SU-DHL-6 (cell line): ENCODE results near the gene TNPO2.

Experiments used
- H2AFZ ChIP-seq: fragments of 200-600 bp; sonication (generic); 2 replicates; pipeline ENCODE4 v1.6.1; 2014; ENCODE audit warnings: low read depth, mild to moderate bottlenecking, moderate library complexity, mixed read lengths, antibody characterized with exemption, low read length; ENCODE audit not compliant: severe bottlenecking
- H3F3A ChIP-seq: fragments of 200-600 bp; shearing (Covaris generic); 2 replicates; pipeline ENCODE4 v1.6.0; 2016; ENCODE audit warnings: antibody characterized with exemption, mild to moderate bottlenecking; ENCODE audit not compliant: insufficient read depth
- H3K27ac ChIP-seq: fragments of 200-600 bp; sonication (generic); 2 replicates; pipeline ENCODE4 v1.5.1; 2016; ENCODE audit warnings: low read depth, mild to moderate bottlenecking, low read length, moderate library complexity, mixed read lengths
- H3K27me3 ChIP-seq: fragments of 200-600 bp; sonication (generic), shearing (Covaris generic); 2 replicates; pipeline ENCODE4 v1.6.0; 2014; ENCODE audit warnings: mild to moderate bottlenecking, low read length
- H3K36me3 ChIP-seq: fragments of 200-600 bp; sonication (generic); 2 replicates; pipeline ENCODE4 v1.6.1; 2014; ENCODE audit warnings: mild to moderate bottlenecking, low read length, mixed read lengths
- H3K4me2 ChIP-seq: fragments of 300-600, 200-600 bp; shearing (Covaris generic), sonication (generic); 2 replicates; pipeline ENCODE4 v1.6.0; 2014; ENCODE audit warnings: low read length, low read depth, mild to moderate bottlenecking; ENCODE audit not compliant: poor library complexity, severe bottlenecking
- H3K4me3 ChIP-seq: fragments of 200-600 bp; sonication (generic); 2 replicates; pipeline ENCODE4 v1.5.1; 2014; ENCODE audit warnings: antibody characterized with exemption, low read length, mild to moderate bottlenecking, mixed read lengths; ENCODE audit not compliant: insufficient read depth, poor library complexity, severe bottlenecking
- H3K79me2 ChIP-seq: fragments of 200-600 bp; sonication (generic); 2 replicates; pipeline ENCODE4 v1.6.1; 2014; ENCODE audit warnings: mild to moderate bottlenecking, low read length, moderate library complexity; ENCODE audit not compliant: insufficient read depth
- H3K9ac ChIP-seq: fragments of 200-600 bp; sonication (generic); 2 replicates; pipeline ENCODE4 v1.7.0; 2014; ENCODE audit warnings: mild to moderate bottlenecking, low read length
- H3K9me2 ChIP-seq: fragments of 200-600 bp; sonication (generic); replicated peaks from 2 replicates; pipeline ENCODE4 v1.6.1; 2014; ENCODE audit warnings: low read length; ENCODE audit not compliant: insufficient read depth
- H3K9me3 ChIP-seq: fragments of 200-600 bp; sonication (generic); 2 replicates; pipeline ENCODE4 v1.6.1; 2014; ENCODE audit warnings: low read length, mixed read lengths; ENCODE audit not compliant: insufficient read depth
- H4K20me1 ChIP-seq: fragments of 200-600 bp; sonication (generic); 2 replicates; pipeline ENCODE4 v1.6.1; 2014; ENCODE audit warnings: low read depth, mild to moderate bottlenecking, antibody characterized with exemption, low read length, moderate library complexity, mixed read lengths
- EZH2phosphoT487 ChIP-seq: fragments of 200-600 bp; sonication (generic), shearing (Covaris generic); conservative IDR thresholded peaks from 2 replicates; pipeline ENCODE4 v1.6.1; 2018; ENCODE audit warnings: mild to moderate bottlenecking, antibody characterized with exemption, low read length, moderate library complexity, mixed read lengths
- TF ChIP-seq, protein P1 (sequence below): fragments of 200-600 bp; sonication (generic); IDR thresholded peaks from one replicate; pipeline ENCODE4 v1.5.1; 2017; ENCODE audit warnings: antibody characterized with exemption, mild to moderate bottlenecking, low read length, moderate library complexity; ENCODE audit not compliant: insufficient read depth, poor library complexity, severe bottlenecking

Gene TNPO2

DNA sequence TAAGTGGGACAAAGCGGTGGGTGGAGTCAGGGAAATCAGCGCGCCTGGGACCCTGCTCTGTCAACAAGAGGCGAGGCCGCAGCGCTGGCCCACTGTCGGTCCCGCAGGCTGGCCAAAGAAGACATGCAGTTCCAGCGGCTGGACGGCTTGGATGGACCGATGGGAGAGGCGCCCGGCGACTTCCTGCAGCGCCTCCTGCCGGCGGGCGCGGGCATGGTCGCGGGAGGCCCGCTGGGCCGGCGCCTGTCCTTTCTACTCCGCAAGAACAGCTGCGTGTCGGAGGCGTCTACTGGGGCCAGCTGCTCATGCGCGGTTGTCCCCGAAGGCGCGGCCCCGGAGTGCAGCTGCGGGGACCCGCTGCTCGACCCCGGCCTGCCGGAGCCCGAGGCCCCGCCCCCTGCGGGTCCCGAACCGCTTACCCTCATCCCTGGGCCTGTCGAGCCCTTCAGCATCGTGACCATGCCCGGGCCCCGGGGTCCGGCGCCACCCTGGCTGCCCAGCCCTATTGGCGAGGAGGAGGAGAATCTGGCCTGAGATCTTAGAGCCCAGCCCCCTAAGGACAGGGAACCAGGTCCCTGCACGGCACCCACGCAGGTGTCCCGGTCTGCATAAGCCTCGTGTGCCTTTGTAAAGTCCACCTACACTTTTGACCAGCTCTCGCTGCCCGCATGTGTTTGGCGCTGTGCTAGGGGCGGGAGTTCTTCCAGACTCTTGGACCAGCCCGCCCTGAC lies 34.0 kb upstream of the TNPO2 start:
- Histone ChIP-seq H3K4me2 (peak overlapping the region; percentile 29), H3K9me2 (no peaks in the 10 kb centered on the region), H3K79me2 (no peaks in the 10 kb centered on the region), H3K4me3 (no peak overlapping the region), H2AFZ (no peak overlapping the region), H3K27me3 (no peaks in the 10 kb centered on the region), H3K36me3 (no peaks in the 10 kb centered on the region), H3K9me3 (no peaks in the 10 kb centered on the region), H3K9ac (no peak overlapping the region), H3K27ac (no peak overlapping the region), H4K20me1 (no peaks in the 10 kb centered on the region), H3F3A (no peaks in the 10 kb centered on the region)
- TF ChIP-seq, protein P1, sequence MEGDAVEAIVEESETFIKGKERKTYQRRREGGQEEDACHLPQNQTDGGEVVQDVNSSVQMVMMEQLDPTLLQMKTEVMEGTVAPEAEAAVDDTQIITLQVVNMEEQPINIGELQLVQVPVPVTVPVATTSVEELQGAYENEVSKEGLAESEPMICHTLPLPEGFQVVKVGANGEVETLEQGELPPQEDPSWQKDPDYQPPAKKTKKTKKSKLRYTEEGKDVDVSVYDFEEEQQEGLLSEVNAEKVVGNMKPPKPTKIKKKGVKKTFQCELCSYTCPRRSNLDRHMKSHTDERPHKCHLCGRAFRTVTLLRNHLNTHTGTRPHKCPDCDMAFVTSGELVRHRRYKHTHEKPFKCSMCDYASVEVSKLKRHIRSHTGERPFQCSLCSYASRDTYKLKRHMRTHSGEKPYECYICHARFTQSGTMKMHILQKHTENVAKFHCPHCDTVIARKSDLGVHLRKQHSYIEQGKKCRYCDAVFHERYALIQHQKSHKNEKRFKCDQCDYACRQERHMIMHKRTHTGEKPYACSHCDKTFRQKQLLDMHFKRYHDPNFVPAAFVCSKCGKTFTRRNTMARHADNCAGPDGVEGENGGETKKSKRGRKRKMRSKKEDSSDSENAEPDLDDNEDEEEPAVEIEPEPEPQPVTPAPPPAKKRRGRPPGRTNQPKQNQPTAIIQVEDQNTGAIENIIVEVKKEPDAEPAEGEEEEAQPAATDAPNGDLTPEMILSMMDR = peak; percentile 87
- TF ChIP-seq EZH2phosphoT487 = no peak

DNA sequence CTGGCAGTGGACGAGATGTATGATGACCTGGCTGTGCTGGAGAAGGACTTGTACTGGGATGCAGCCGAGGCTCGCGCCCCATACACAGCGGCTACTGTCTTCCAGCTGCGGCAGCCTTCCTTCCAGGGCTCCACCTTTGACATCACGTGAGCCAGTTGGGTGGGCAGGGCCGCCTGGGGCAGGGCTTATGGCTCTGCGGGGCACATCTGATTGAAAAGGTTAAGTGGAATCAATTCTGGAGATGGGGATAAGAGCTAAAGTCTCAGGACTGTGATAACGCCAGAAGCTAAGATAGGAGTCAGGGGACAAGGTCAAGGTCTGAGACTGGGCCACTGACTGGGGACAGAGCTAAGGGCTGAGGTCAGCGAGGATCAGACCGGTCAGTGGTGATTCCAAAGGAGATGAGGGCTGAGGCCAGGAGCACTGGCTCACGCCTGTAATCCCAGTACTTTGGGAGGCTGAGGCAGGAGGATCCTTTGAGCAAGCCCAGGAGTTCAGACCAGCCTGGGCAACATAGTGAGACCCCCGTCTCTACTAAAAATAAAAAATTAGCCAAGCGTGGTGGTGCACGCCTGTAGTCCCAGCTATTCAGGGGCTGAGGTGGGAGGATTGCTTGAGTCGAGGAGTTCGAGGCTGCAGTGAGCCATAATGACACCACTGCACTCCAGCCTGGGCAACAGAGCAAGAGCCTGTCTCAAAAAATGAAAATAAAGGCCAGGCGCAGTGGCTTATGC lies 32.6 kb upstream of the TNPO2 start:
- no peaks in the 10 kb centered on the region for H3K27me3 ChIP-seq
- no peak overlapping the region for H3K4me3 ChIP-seq
- TF ChIP-seq, protein P1 = no peak
- TF ChIP-seq EZH2phosphoT487 = no peak
- H3K36me3 ChIP-seq = no peaks in the 10 kb centered on the region
- no peak overlapping the region for H3K9ac ChIP-seq
- H3K79me2 ChIP-seq = no peaks in the 10 kb centered on the region
- no peaks in the 10 kb centered on the region for H3K9me2 ChIP-seq
- no peaks in the 10 kb centered on the region for H4K20me1 ChIP-seq
- no peaks in the 10 kb centered on the region for H3K9me3 ChIP-seq
- H3K4me2 ChIP-seq = no peak overlapping the region
- no peak overlapping the region for H3K27ac ChIP-seq
- no peak overlapping the region for H2AFZ ChIP-seq
- H3F3A ChIP-seq = no peaks in the 10 kb centered on the region

DNA sequence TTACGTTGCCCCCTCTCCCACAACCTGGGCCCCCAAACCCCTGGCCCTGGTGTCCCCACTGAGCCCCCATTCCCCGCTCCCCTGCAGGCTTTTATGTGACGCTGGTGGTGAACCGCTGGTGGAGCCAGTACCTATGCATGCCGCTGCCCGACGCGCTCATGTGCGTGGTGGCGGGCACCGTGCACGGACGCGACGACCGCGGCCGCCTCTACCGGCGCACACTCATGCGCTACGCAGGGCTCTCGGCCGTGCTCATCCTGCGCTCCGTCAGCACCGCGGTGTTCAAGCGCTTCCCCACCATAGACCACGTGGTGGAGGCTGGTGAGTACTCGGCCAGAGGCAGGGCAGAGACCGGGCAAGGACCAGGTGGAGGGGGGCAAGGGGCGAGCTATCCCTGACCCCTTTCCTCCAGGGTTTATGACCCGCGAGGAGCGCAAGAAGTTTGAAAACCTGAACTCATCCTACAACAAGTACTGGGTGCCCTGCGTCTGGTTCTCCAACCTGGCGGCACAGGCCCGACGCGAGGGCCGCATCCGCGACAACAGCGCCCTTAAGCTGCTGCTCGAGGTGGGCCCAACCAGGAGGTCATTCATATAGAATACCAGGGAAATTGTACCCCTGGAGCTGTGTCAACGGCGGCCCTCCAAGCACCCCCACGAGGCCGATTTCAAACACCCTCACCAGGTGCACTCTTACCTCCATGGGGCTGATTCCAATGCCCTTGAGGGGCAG lies 30.9 kb upstream of the TNPO2 start:
- Histone ChIP-seq H3K36me3 (no peaks in the 10 kb centered on the region), H3F3A (no peaks in the 10 kb centered on the region), H3K4me2 (no peak overlapping the region), H3K9ac (no peak overlapping the region), H3K79me2 (no peaks in the 10 kb centered on the region), H3K27ac (no peak overlapping the region), H3K9me3 (no peaks in the 10 kb centered on the region), H3K4me3 (no peak overlapping the region), H4K20me1 (no peaks in the 10 kb centered on the region), H2AFZ (no peak overlapping the region), H3K27me3 (no peaks in the 10 kb centered on the region), H3K9me2 (no peaks in the 10 kb centered on the region)
- TF ChIP-seq, protein P1 = no peak
- no peak for TF ChIP-seq EZH2phosphoT487
